ENCODE measurements around the gene LIN37. TPM values are rescaled to one million over a fixed set of nuclear protein-coding genes. Genes with fewer than 3 reads are reported as not detected.

Gene LIN37
- total RNA-seq, 6 experiments from 2014 or later = 3.2 to 8.2 (median 4.9) TPM

- H3K4me1 ChIP-seq = peaks cover 0 to 18% (median 9%) of the 10 kb centered on the region in 4 donors
- peak; percentile 36 for TF ChIP-seq POLR2A (IDR thresholded peaks at IDR 0.05)
- no peak for TF ChIP-seq CTCF (IDR thresholded peaks at IDR 0.05)
- peak within 1 kb of the TSS; percentile 61 to 68 (median 62) for H3K27ac ChIP-seq
- DNase-seq = peak in 1 of 3 donors; percentile 62
- no peaks in the 10 kb centered on the region for H3K9me3 ChIP-seq
- peak within 1 kb of the TSS; percentile 89 to 97 (median 92) for H3K4me3 ChIP-seq
- peak in 1 of 4 donors; percentile 3 for ATAC-seq
- H3K36me3 ChIP-seq = peaks cover 0 to 13% (median 5%) of the 10 kb centered on the region in 4 donors
- intact Hi-C loops (cut with DNase I) = no loop called here
- no peaks in the 10 kb centered on the region for H3K27me3 ChIP-seq
- WGBS (ENCODE audit: insufficient coverage, low coverage, low lambda C conversion rate, missing lambda C conversion rate) = 21% methylated on average over 21 of the region's 52 CpGs
Measured at GRCh38 chr19:35756377-35757230, 8.2 kb downstream of the LIN37 start, which contains the start of gene HSPB6. Gene HSPB6, minus strand, starts transcription at chr19:35757029. Its CDS starts 21 bp downstream, at chr19:35757008.

DNA sequence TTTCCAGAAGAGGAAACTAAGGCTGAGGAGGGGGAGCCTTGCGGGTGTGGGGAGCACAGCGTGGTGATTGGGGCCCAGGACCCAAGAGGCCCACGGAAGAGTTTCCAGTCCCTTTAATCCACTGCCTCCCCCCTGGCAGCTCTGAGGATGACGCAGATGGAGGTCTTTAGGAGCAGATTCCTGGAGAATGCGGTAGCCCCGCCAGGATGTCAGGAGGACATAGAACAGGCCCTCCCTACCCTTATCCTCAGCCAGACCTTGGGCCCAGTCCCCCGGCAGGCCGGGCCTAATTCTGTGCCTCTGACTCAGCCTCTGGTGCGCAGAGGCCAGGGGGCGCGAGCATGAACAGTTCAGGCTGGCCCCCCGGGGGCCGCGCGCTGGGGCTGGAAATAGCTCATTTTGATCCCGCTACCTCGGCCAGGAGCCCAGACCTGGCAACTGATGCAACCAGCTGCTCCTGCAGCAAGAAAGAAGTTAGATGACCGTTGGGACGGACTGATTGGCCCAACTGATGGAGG is 8.9 kb downstream of the LIN37 start:
- intact Hi-C loops (cut with DNase I) = no loop called here
- 18% methylated on average over 10 of the region's 19 CpGs for WGBS (ENCODE audit: insufficient coverage, low coverage, low lambda C conversion rate, missing lambda C conversion rate)
- Histone ChIP-seq H3K9me3 (no peaks in the 10 kb centered on the region), H3K27me3 (no peaks in the 10 kb centered on the region), H3K4me3 (peak overlapping the region; percentile 89 to 97 (median 92)), H3K27ac (peak overlapping the region; percentile 61 to 68 (median 62)), H3K4me1 (peaks cover 0 to 18% (median 9%) of the 10 kb centered on the region in 4 donors), H3K36me3 (peaks cover 0 to 15% (median 5%) of the 10 kb centered on the region in 4 donors)
- peak; percentile 67 to 72 (median 72) for DNase-seq
- peak; percentile 2 to 22 (median 14) for ATAC-seq
- TF ChIP-seq CTCF (IDR thresholded peaks at IDR 0.05) (no peak), POLR2A (IDR thresholded peaks at IDR 0.05) (no peak)

DNA sequence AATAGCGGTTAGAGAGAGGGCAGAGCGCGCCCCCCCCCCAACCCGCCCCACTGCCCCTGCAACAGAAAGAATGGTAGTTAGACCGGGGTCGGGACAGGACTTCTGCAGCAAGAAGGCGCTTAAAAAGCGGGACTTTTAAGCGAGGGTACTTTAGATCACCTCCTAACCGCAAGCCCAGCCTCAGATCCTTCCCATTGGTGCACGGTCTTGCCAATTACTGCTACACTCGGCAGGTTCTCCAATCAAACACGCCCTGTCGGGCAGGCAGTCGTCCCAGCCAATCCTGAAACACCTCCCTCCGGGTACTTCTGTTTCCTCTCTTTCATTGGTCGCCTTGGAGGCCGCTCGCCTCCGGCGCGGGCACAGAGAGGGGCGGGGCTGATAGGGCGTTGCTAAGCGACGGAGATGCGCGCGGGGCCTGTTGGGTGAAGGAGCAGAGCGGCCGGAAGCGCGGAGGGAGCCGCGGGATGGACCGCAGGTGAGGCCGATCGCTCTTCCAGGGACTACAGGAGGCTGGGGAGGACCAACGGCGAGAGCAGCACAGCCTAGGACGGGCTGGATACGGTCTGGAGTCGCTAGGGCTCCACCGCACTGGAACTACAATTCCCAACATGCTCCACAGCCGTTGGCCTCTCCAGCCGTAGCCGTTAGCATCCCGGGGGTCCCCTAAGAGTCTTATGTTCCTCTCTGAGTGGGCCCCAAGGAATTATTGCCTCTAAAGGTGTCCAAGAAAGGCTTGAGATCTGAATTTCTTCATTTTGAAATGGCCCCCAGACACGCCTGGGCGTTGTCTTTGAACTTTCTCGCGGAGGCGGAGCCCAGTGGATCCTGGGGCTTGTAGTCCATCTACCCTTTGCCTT is 9.6 kb downstream of the LIN37 start, which contains the start of gene PROSER3:
PROSER3 (plus strand) TSS at position 428 of the 860 bp plus-strand sequence; CDS start at position 468, 40 bp downstream.
- 0% methylated on average over 29 of the region's 53 CpGs for WGBS (ENCODE audit: insufficient coverage, low coverage, low lambda C conversion rate, missing lambda C conversion rate)
- intact Hi-C loops (cut with DNase I) = no loop called here

More for the DNA sequence above, 9.6 kb downstream of the LIN37 start, which contains the start of gene PROSER3:
- H3K36me3 ChIP-seq = peaks cover 0 to 9% (median 1%) of the 10 kb centered on the region in 4 donors
- H3K4me1 ChIP-seq = peaks cover 0 to 18% (median 9%) of the 10 kb centered on the region in 4 donors
- ATAC-seq (peak; percentile 87 to 95 (median 94)), DNase-seq (peak; percentile 98 to 99 (median 99))
- peak within 1 kb of the TSS; percentile 89 to 97 (median 92) for H3K4me3 ChIP-seq
- peak within 1 kb of the TSS; percentile 73 to 92 (median 83) for H3K27ac ChIP-seq
- no peaks in the 10 kb centered on the region for H3K27me3 ChIP-seq
- H3K9me3 ChIP-seq = no peaks in the 10 kb centered on the region
- no peak for TF ChIP-seq CTCF (IDR thresholded peaks at IDR 0.05)
- peak; percentile 65 for TF ChIP-seq POLR2A (IDR thresholded peaks at IDR 0.05)

Measured in right lobe of liver (tissue), 6 donors.